CD4-positive, alpha-beta T cell treated with Interleukin-4 for 1 hour (primary cell): ENCODE measurements around the gene PSMB7.

Experiments used
- DNase-seq, 2 donors: peaks; one replicate each; pipeline ENCODE4 v3.0.0-alpha.2; 2020 to 2022

PSMB7 gene

GRCh38 chr9:124343533-124344290, 71.5 kb downstream of the PSMB7 start:
- DNase-seq, result no peak

- DNase-seq, result no peak
Observed at GRCh38 chr9:124342776-124343485, 72.3 kb downstream of the PSMB7 start.

GRCh38 chr9:124342402-124342775, 72.9 kb downstream of the PSMB7 start:
- no peak for DNase-seq

GRCh38 chr9:124341455-124342170, 73.6 kb downstream of the PSMB7 start:
- no peak for DNase-seq

- no peak for DNase-seq
Observed at GRCh38 chr9:124340219-124341069, 74.8 kb downstream of the PSMB7 start.

- DNase-seq, result no peak
Observed at GRCh38 chr9:124339603-124340146, 75.6 kb downstream of the PSMB7 start.

GRCh38 chr9:124337562-124337961, 77.7 kb downstream of the PSMB7 start:
- no peak for DNase-seq

- DNase-seq, result no peak
Observed at GRCh38 chr9:124335320-124335707, 79.9 kb downstream of the PSMB7 start.

- DNase-seq, result no peak
Observed at GRCh38 chr9:124334568-124335319, 80.5 kb downstream of the PSMB7 start.

- DNase-seq, result no peak
Observed at GRCh38 chr9:124333203-124333579, 82.1 kb downstream of the PSMB7 start.

- DNase-seq, result no peak
Observed at GRCh38 chr9:124332361-124333202, 82.7 kb downstream of the PSMB7 start.

GRCh38 chr9:124331580-124331979, 83.7 kb downstream of the PSMB7 start:
- DNase-seq, result no peak

- DNase-seq, result no peak
Observed at GRCh38 chr9:124330011-124330697, 85.1 kb downstream of the PSMB7 start.

- no peak for DNase-seq
Observed at GRCh38 chr9:124329206-124329792, 85.9 kb downstream of the PSMB7 start.

- no peak for DNase-seq
Observed at GRCh38 chr9:124328285-124328684, 87.0 kb downstream of the PSMB7 start.

GRCh38 chr9:124327491-124327890, 87.8 kb downstream of the PSMB7 start:
- DNase-seq, result no peak

GRCh38 chr9:124326378-124326777, 88.9 kb downstream of the PSMB7 start:
- DNase-seq, result no peak

- no peak for DNase-seq
Observed at GRCh38 chr9:124325816-124326215, 89.4 kb downstream of the PSMB7 start.

GRCh38 chr9:124323904-124324303, 91.3 kb downstream of the PSMB7 start:
- no peak for DNase-seq
